ENCODE data around the gene PURA.

The PURA gene

DNA sequence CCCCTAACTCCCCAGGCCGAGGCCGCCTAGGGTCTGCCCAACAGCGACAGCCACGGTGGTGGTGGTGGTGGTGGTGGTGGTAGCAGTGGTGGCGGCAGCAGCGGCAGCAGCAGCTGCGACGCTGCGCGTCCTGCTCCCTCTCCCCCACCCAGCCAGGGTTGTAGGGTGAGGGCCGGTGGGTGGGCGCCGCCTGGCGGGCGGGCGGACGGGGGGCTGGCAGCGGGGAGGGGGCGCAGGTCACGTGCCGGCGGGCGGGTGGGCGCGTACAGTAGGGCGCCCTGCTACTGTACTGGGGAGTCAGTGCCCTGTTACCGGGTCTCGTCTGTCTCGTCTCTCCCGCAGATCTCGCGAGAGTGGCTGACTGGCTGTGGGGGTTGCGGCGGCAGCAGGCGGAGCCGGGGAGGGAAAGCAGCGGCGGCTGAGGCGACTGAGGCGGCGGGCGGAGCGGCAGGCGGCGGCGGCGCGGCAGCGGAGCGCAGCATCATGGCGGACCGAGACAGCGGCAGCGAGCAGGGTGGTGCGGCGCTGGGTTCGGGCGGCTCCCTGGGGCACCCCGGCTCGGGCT, at the start of gene PURA:
Gene PURA (plus strand): TSS at position 411 of the 565 bp plus-strand sequence. CDS start 73 bp downstream, at position 484.
- peak; percentile 33 to 89 (median 79) for DNase-seq

DNA sequence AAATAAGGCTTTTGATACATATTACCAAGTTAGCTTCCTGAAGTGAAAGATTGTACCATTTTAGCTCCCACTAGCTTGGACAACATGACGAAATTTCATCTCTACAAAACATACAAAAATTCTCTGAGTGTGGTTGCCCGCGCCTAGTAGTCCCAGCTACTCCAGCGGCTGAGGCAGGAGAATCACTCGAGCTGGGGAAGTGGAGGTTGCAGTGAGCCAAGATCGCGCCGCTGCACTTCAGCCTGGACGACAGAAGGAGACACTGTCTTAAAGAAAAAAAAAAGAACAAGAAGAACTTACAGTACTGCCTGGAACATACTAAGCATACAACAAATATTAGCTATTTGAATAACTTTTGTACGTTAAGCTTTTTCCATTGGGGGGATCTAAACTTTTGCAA, 41.1 kb upstream of the PURA start:
- DNase-seq: no peak

DNA sequence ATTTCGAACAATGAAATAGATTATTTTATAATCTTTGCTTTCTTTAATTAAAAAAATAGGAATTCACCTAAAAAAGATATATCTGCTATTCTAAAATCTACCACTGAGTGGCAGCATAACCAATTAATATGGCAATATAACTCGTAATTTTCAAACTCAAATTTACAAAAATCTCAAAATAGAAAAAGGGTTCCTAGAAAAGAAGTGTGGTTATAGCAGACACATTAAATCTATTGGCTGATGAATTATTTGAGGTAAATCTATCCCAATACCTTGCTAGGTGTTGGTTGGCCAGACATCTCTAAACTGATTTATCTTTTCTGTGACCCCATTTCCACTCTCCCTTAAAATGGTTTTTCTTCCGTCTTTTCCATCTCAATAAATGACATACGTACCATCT, 40.6 kb upstream of the PURA start:
- DNase-seq: no peak

DNA sequence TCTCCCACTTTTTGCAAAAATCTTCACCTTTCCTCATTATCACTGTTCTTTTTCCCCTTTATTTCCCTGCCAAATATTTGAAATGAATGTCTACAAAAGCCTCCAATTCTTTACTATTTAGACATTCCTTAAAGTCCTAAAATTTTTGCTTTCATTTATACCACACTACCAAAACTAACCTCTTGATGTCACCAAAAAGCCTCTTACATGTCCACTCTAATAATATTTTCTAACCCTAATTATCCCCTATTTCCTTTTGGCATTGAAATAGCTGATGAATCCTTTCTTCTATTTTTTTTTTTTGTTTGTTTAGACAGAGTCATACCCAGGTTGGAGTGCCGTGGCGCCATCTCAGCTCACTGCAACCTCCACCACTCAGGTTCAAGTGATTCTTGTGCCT, 38.5 kb upstream of the PURA start:
- DNase-seq: no peak

DNA sequence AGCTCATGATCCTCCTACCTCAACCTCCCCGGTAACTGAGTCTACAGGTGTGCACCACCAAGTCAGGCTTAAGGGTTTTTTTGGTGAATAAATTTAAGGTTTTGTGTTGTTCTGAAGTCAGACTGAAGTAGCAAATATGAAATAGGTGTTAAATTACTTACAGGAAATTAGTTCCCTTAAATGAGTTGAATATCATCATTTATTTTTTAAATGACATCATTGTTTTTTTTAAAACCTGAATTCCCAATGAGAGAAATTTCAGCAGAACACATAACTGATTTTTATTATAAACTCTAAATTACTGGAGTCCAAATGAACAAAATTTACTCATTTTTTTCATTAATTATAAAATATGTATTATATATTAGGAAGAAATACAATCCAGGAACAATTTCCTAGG, 37.8 kb upstream of the PURA start:
- DNase-seq: no peak

DNA sequence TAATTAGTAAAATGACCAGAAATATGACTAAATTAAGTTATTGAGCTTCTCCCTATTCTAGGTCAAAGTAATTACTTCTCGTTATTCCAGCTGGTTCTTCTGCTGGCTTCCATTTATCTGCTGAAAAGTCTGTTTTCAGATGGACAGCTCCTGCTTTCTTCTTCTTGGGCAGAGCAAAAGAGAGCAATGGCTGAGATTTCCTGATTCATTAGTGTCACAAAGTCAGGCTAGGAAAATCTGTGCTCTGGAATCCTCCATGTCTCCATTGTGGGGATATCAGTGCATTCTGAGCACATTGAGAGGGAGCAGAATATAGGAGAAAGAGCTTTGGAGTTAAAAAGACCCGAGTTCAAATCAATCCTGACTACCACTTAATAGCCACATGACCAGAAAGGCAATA, 37.1 kb upstream of the PURA start:
- DNase-seq: no peak

DNA sequence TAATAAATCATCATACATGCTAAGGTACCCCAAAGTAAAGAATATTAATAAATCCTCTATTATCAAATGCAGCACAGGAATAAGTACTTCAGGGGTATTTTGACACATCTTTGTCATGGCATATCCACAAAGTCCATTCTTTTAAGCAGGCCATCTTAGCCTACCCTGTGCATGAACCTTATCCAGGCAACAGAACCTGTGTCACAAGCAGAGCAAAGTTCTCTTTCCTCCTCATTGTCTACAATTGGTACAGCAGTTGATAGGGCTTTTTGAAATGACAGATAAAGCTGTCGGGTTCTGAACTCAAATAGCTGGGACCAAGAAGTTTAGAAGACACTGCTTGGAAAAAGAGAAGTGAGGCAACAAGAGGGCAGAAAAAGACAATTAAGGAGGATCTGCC, 30.8 kb upstream of the PURA start:
- no peak for DNase-seq

DNA sequence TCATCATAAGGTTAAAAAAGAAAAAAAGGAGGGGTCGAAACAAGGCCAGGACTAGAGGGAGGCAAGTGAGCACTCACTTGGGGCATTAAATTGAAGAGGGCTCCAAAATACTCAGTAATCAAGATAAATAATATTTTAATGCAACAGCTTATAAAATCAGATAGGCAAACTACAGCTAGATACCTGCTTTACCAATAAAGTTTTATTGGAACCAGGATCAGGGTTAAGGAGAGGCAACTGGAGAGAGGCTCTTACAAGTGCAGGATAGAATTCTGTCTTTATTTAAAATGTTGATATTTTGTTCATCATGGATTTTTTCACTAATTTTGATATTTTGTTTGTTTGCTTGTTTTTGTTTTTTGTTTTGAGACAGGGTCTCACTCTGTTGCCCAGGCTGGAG, 30.3 kb upstream of the PURA start:
- no peak for DNase-seq

DNA sequence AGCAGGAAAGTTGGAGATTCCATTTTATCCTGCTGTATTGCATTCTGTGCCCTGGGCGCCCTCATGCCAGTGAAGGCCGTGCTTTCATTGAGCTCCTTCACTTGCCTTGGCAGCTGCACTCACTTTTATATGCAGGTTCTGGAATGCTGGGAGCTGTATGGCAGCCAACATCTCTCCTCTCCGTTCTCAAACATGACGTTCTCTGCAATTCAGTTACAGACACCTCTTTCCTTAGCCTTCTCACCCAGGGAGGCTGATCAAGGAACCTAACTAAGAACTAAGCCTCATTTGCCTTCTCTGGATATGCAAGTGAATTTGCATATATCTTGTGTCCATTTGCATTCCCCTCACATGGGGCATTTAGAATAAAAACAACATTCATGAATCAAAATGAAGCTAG, 29.4 kb upstream of the PURA start:
- peak in 14 of 51 donors; percentile 1 to 52 (median 8) for DNase-seq

DNA sequence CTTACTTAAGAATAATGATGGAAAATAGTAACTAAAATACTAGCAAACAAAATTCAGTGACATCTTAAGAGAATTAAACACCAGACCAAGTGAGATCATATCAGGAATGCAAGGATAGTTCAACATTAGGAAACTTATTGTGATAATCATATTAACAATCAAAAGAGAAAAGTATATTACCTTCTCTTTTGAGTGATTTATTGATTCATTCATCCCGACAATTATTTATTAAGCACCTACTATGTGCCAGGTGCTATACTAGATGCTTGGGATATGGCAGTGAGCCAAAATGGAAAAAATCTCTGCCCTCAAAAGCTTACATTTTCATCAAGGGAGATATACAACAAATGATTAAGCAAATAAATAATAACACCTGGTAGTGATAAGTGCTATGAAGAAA, 23.7 kb upstream of the PURA start:
- no peak for DNase-seq

DNA sequence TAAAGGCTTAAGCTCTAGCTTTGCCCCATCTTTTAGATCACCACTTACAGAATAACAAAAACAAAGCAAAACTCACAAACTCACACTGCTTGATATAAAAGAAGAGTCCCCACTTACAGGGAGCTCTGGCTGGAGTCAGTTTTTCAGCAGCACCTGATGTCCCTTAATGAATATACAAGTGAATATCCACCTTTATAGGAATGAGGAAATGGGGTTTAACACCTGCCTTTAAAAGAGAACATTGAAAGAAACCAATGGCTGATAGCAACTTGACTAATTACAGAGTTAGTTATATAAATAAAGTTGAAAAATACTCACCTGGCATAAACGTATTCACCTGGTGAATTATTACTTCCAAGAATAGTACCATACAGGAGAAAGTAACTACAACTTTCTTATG, 20.7 kb upstream of the PURA start:
- DNase-seq: no peak

DNA sequence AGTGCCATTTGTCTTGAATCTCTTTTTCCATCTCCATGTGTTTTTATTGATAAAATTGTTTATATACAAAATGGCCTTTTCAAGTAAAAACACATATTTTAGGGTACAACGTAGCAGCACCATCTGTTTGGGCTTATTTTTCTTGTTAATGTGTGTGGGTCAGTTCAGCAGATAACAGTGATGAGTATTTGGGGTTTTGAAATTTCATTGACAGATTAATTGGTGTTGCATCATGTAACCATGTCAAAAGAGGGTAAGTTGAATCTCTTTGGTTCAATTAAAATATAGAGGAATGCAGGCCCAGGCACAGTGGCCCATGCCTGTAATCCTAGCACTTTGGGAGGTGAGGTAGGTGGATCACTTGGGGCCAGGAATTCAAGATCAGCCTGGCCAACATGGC, 20.0 kb upstream of the PURA start:
- no peak for DNase-seq

DNA sequence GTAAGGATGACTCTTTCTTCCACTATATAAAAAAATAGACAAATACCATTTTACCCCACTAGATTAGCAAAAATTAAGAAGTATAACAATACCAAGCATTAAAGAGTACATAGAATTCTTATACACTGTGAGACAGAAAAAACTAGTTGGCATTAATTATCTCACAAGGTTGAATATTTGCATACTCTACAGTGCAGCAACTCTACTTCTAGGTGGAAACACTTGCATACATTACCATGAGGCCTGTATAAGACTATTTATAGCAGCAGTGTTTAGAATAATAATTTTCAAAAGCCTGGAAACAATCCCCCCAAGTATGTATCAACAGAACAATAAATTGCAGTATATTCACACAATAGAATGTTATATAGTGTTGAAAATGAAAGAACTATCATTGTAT, 19.0 kb upstream of the PURA start:
- DNase-seq: no peak

DNA sequence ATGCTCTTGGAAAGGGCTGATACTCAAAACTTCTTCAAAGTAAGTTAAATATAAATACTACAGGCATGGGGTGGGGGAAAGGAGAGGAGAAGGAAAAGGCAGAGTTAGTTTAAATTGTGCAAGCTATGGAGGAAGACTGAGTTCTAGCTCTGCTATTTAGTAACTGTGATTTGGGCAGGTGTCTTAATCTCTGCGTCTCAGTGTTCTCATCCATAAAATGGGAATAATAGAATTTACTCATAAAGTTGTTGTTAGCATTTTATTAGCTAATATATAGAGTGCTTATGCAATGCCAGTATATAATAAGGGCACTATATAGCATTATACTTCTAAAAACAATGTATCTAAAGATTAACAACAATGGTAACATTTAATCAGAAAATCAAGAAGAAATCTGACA, 12.7 kb upstream of the PURA start:
- DNase-seq: no peak

DNA sequence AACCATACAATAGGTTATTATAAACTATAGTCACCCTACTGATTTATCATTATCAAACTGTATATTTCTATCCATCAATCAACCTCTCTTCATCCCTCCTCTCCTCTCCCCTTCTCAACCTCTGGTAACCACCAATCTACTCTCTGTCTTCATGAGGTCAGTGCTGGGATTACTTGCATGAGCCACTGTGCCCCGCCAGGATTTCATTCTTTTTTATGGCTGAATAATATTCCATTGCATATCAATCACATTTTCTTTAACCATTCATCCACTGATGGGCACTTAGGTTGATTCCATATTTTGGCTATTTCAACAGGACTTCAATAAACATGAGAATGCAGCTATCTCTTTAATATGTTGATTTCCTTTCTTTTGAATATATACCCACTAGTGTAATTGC, 10.8 kb upstream of the PURA start:
- no peak for DNase-seq

DNA sequence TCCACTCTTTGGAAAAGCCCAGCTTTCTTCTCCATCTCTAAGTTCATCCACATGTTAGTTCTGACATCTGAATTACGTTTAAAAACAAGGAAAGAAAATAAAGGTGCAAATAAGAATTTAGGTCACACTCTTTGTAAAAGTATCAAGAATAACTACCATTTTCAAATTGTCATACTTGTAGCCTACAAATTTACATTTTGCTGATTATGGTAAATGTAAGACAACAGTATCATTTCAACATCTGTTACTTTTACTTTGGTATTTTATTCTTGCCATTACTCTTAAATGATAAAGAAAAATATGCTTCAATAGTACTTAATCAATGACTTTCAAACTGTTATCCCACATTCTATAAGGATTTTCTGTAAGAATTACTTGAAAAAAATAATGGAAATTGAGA, 9.8 kb upstream of the PURA start:
- DNase-seq: no peak

DNA sequence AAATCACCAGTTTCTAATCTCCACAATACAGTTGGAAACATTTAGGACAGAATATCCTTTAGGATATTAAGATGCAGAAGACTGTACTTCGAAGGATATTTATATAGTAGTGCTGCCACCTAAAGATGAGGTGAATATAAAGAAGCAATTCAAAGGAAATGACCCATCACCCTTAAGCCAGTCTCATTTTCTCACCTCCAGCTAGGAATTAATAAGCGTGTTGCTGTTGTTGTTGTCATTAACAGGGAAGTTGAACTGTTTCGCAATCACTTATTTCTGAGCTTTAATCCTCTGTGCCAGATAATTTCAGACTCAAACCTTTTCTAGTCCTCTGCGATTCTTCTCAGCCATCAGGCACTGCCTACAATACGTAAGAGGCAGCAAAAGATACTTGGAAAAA, 7.8 kb upstream of the PURA start:
- DNase-seq: no peak

DNA sequence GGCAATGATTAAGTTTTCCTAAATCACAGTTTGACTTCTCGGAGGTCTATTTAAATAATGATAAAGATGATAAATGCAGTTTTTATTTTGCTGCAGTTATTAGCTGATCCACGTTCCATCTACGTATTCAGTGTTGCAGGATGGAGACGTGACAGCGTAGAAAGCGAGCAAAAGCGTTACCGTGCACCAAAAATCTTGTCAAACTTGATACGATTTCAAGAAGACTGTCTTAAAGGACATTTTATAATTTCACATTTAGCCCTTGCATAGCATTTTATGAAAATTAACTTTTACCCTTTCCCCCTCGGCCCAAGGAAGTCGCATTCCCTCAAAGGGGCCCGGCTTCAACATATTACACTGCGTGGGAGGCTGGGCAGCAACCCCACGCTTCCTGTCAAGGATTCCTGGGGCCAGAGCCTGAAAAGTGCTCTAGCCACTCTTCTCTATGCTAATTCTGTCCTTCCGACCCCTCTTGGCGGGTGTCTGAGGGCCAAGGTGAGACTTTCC, 7.1 kb upstream of the PURA start:
- no peak for DNase-seq

DNA sequence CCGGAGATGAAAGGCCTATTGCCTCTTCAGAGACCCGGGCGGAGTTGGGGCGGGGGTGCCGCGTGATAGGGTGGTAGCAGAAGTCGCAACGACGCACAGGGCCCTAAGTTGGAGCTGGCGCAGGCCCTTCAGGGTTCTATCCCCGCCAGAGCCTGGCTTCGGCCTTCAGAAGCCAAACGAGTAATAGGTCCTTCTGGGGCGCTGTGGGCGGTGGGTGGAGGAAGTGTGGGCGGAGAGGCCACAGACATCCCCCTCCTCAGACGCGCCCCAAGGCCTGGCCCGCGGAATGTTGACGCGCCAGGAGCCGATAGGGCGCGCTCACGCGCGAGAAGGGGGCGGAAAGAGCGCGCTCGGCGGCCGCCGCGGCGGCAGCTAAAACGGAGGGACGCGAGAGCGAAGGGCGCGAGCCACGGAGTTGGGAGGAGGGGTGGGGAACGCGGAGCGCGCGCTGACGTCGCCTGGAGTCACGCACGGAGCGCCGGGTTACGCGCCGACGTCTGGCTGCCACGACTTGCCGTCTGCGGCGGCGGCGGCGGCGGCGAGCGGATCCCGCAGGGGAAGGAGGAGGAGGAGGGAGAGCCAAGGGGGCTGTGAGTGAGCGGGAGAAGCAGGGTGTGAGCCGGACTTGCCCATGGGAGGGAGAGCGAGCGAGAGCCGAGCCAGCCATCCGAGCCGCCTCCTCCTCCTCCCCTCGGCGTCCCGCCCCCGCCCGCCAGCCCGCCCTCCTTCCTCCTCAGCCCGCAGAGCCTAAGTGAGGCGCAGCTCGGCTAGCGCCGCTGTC, 6.4 kb upstream of the PURA start:
- peak; percentile 44 to 95 (median 86) for DNase-seq

DNA sequence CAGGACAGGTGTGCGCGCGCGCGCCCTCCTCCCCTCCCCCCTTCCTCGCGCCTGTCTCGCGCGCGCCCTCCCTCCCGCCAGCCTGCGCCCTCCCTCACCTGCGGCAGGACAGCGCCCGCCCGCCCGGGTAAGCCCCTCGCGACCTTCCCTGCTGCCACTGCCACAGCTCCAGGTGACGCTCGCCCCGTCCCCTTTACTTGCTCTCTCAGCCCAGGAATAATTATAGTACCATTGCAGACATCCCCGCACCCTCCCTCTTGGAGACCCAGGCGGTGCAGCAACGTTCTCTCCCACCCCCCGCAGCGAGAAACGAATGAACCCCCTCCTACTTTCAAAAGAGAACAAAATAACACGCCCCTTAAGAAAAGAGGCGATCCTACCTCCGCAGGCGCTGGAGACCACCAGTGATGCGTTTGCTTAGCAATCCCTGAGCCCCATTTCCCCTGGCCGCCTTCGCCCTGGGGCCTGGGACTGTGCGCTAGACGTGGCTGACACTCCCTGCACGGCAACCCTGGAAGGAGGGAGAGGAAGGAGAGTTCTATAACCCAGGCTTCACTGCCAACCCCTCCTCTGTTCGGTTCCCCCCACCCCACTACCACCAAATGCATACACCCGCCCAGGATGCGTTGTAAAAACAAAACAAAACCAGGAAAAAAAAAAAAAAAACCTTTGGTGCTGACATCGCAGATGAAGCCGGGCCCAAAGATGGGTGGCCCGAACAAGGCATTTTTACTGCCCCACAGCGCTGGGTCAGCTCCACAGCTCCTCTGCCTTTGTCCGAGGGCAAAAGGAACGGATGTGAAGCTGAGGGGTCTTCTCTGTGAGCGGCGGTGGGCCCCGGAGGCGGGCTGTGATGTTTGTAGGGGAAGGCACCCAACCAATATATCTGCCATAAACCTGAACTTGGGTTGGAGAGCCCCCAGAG, 5.6 kb upstream of the PURA start:
- DNase-seq: peak in 11 of 51 donors; percentile 15 to 64 (median 31)

DNA sequence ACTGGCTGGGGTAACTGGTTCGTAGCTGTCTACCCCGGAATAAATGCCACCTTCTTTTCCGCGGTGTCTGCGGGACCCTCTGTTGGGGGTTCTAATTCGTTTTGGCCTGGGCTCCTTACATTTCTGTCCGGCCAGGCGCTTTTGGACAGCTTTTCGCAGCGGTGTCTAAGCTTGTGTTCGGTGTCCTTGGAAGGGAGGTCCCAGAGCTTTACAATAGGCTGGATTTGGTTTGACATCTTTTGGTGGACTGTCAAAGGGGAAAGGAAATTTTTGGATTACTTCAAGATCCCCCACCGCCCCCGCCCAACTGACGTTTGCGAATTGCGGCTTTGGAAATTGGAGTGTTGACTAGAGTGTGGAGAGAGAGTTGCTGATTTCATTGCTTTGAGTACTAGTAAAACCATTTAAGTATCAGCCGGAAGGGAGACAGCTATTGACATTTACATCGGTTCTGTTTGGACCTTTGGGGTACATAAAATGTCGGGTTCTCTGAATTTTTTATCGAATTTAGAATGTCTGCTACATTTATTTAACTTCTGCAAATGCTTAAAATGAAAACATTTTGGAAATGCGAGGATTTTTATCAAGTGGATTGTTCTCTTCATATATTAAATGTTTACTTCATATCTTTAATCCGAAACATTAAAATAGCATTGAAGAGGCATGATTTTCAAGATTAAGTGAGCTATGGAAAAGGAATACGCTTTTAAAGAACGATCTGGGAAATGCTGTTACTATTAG, 4.7 kb upstream of the PURA start:
- peak in 4 of 51 donors; percentile 14 to 47 (median 34) for DNase-seq
